C4-2B (cell line): ENCODE results near the gene TMEM239.

Source experiments
- ZFX ChIP-seq: fragments of 450-650 bp; IDR thresholded peaks from 2 replicates; pipeline ENCODE4 v1.6.1; 2017
- TF ChIP-seq, protein P1 (sequence below): fragments of 450-650 bp; conservative IDR thresholded peaks from 2 replicates; pipeline ENCODE4 v1.5.1; 2017; ENCODE audit warnings: mild to moderate bottlenecking

- TF ChIP-seq, protein P1, sequence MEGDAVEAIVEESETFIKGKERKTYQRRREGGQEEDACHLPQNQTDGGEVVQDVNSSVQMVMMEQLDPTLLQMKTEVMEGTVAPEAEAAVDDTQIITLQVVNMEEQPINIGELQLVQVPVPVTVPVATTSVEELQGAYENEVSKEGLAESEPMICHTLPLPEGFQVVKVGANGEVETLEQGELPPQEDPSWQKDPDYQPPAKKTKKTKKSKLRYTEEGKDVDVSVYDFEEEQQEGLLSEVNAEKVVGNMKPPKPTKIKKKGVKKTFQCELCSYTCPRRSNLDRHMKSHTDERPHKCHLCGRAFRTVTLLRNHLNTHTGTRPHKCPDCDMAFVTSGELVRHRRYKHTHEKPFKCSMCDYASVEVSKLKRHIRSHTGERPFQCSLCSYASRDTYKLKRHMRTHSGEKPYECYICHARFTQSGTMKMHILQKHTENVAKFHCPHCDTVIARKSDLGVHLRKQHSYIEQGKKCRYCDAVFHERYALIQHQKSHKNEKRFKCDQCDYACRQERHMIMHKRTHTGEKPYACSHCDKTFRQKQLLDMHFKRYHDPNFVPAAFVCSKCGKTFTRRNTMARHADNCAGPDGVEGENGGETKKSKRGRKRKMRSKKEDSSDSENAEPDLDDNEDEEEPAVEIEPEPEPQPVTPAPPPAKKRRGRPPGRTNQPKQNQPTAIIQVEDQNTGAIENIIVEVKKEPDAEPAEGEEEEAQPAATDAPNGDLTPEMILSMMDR = no peak
- no peak for TF ChIP-seq ZFX
Measured at GRCh38 chr20:2817341-2817726, 1.2 kb downstream of the TMEM239 start.
